ENCODE data around the gene MAFB. TPM values are rescaled to one million over a fixed set of nuclear protein-coding genes. Genes with fewer than 3 reads are reported as not detected.

The MAFB gene
- total and polyA plus RNA-seq, 4 donors, result 7.7 to 161 (median 41.3) TPM

GRCh38 chr20:40664891-40665290, 24.1 kb downstream of the MAFB start:
- no peaks in the 10 kb centered on the region for H3K27me3 ChIP-seq (ENCODE audit: control insufficient read depth in 3 of 3, insufficient read depth in 3 of 3, low read length in 2 of 3)
- no peak overlapping the region for H3K27ac ChIP-seq (ENCODE audit: low read depth in 1 of 2, low read length in 1 of 2)
- WGBS, 2 donors, result 96 to 98% methylated on average over 5 of the region's 5 CpGs
- no peak for ATAC-seq (ENCODE audit: insufficient read depth, low FRiP score)
- H3K4me3 ChIP-seq, result no peak overlapping the region
- no peaks in the 10 kb centered on the region for H3K36me3 ChIP-seq (ENCODE audit: control insufficient read depth in 4 of 4, insufficient read depth in 4 of 4, low read length in 4 of 4)
- no peak for DNase-seq
- H3K9ac ChIP-seq (ENCODE audit: insufficient read depth in 1 of 2, low read length in 2 of 2), result no peak overlapping the region
- H3K4me1 ChIP-seq (ENCODE audit: control insufficient read depth in 5 of 5, insufficient read depth in 5 of 5, low read length in 5 of 5), result no peaks in the 10 kb centered on the region
- TF ChIP-seq CTCF (IDR thresholded peaks at IDR 0.05; ENCODE audit: control extremely low read depth, extremely low read depth), result no peak
- H3K9me3 ChIP-seq (ENCODE audit: control insufficient read depth in 4 of 4, insufficient read depth in 3 of 4, low read length in 3 of 4), result no peaks in the 10 kb centered on the region

DNA sequence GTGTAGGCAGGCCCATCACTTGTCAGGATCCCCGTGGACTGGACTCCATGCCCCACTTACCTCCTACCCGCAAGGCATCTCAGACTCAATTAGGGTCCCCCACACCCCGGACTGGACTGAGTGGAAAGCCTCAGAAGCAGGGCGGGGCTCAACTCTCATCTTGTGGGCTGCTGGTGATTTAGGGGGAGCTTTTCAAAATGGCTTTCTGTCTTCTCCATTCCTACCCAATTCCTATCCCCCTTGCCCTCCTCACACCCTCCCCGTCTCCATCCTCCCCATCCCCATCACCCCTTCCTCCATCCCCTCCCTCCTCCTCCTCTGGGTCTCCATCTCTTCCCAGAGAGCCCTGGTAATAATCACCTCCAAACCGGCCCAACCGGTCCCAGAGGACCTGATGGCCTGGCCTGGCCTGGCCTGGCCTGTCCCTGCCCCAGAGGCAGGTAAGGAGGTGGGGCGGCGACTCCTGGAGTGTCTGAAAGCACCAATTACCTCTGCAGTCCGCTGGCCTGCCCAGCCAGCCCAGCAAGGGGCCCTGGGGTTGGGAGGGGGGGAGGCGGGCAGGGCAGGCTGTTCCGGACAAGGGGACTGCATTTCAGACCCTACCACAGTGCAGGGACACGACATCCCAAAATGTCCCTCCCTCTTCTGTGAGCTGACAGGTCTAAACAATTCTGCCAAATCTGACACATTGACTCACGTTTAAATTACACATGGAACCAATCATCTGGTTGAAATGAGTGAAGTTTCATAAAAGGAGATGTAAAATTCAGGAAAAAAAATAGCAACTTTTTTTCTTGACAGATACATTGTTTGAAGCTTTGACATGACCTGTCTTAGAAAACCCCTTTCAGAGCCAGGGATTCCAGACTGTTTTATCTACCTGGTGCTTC, 24.8 kb downstream of the MAFB start:
- peak in 2 of 3 donors; percentile 18 to 44 for DNase-seq
- WGBS, 2 donors, result 71 to 72% methylated on average over 14 of the region's 14 CpGs

DNA sequence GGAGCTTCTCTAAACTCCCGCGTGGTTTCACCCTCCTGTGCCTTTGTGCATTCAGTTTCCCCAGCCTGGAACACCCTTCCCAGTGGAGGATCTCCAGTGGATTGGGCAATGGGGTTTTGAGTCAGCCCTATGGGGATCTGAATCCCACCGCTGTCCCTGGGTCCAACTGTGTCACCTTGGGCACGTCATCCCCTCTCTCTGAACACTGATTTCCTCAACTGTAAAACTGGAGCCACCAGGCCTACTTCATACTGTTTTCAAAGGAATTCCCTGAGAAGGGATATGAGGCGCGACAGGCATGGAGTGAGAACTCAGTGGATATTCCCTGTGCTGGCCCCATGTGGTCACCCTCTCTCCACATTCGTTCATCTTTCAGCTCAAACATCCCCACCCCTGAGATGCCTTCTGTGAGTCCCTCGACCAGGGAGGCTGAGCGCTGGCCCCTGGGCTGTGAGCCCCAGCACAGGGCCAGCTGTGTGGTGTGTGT, 25.7 kb downstream of the MAFB start:
- H3K9me3 ChIP-seq (ENCODE audit: control insufficient read depth in 4 of 4, insufficient read depth in 3 of 4, low read length in 3 of 4), result no peaks in the 10 kb centered on the region
- H3K27me3 ChIP-seq (ENCODE audit: control insufficient read depth in 3 of 3, insufficient read depth in 3 of 3, low read length in 2 of 3), result no peaks in the 10 kb centered on the region
- peaks cover 0 to 2% (median 0%) of the 10 kb centered on the region in 5 donors for H3K4me1 ChIP-seq (ENCODE audit: control insufficient read depth in 5 of 5, insufficient read depth in 5 of 5, low read length in 5 of 5)
- DNase-seq (no peak), ATAC-seq (ENCODE audit: insufficient read depth, low FRiP score) (no peak)
- H3K36me3 ChIP-seq (ENCODE audit: control insufficient read depth in 4 of 4, insufficient read depth in 4 of 4, low read length in 4 of 4), result no peaks in the 10 kb centered on the region
- no peak for TF ChIP-seq CTCF (IDR thresholded peaks at IDR 0.05; ENCODE audit: control extremely low read depth, extremely low read depth)
- H3K27ac ChIP-seq (ENCODE audit: low read depth in 1 of 2, low read length in 1 of 2), result no peak overlapping the region
- H3K9ac ChIP-seq (ENCODE audit: insufficient read depth in 1 of 2, low read length in 2 of 2), result no peak overlapping the region
- WGBS, 2 donors, result 83 to 90% methylated on average over 9 of the region's 9 CpGs
- no peak overlapping the region for H3K4me3 ChIP-seq

More for the DNA sequence above, 24.8 kb downstream of the MAFB start:
- H3K4me3 ChIP-seq, result no peak overlapping the region
- no peak for TF ChIP-seq CTCF (IDR thresholded peaks at IDR 0.05; ENCODE audit: control extremely low read depth, extremely low read depth)
- H3K27me3 ChIP-seq (ENCODE audit: control insufficient read depth in 3 of 3, insufficient read depth in 3 of 3, low read length in 2 of 3), result no peaks in the 10 kb centered on the region
- ATAC-seq (ENCODE audit: insufficient read depth, low FRiP score), result peak; percentile 58
- H3K9ac ChIP-seq (ENCODE audit: insufficient read depth in 1 of 2, low read length in 2 of 2), result no peak overlapping the region
- no peak overlapping the region for H3K27ac ChIP-seq (ENCODE audit: low read depth in 1 of 2, low read length in 1 of 2)
- no peaks in the 10 kb centered on the region for H3K4me1 ChIP-seq (ENCODE audit: control insufficient read depth in 5 of 5, insufficient read depth in 5 of 5, low read length in 5 of 5)
- H3K9me3 ChIP-seq (ENCODE audit: control insufficient read depth in 4 of 4, insufficient read depth in 3 of 4, low read length in 3 of 4), result no peaks in the 10 kb centered on the region
- H3K36me3 ChIP-seq (ENCODE audit: control insufficient read depth in 4 of 4, insufficient read depth in 4 of 4, low read length in 4 of 4), result no peaks in the 10 kb centered on the region
